GM12878 (cell line): ENCODE results near the gene MCFD2. TPM values are rescaled to one million over a fixed set of nuclear protein-coding genes. Genes with fewer than 3 reads are reported as not detected.

Experiments used
- ATAC-seq: fragments of 200-7000 bp; cut with Tn5 transposase; 3 replicates; pipeline ENCODE4 v1.9.1; 2020; ENCODE audit warnings: mild to moderate bottlenecking, moderate library complexity
- BruUV-seq: library from RNA; stranded (reverse); fragments of 400-500 nt; replicated peaks from 2 replicates; lab custom pipeline; 2021; lab: Mats Ljungman, UMichigan
- CTCF ChIA-PET: fragments of 300-600 bp; sonication (Branson Sonifier 250); formaldehyde crosslinking; extraction: SDS; loops from one replicate; lab custom pipeline; 2021; ENCODE audit warnings: inconsistent platforms; lab: Yijun Ruan, JAX
- POLR2A ChIA-PET: fragments of 350-600 bp; formaldehyde crosslinking; extraction: SDS; loops from one replicate; lab custom pipeline; 2021; ENCODE audit warnings: inconsistent platforms; lab: Charles Lee
- RAD21 ChIA-PET: fragments of 300-600 bp; sonication (Branson Sonifier 250); formaldehyde crosslinking; loops from one replicate; lab custom pipeline; 2023; ENCODE audit warnings: antibody characterized with exemption; ENCODE audit not compliant: unreplicated experiment; lab: Charles Lee
- SMC1A ChIA-PET: fragments of 300-600 bp; sonication (Branson Sonifier 250); formaldehyde crosslinking; loops from one replicate; lab custom pipeline; 2023; ENCODE audit not compliant: unreplicated experiment, uncharacterized antibody; lab: Charles Lee
- DNase-seq: peaks from one replicate; pipeline ENCODE4 v3.0.0-alpha.2; 2011; ENCODE audit warnings: low read depth, low spot score
- FAIRE-seq: peaks from 3 replicates; lab custom pipeline; 2011; peaks lifted over from hg19 to GRCh38; lab: Jason Lieb, UNC
- H2AFZ ChIP-seq: 2 replicates; pipeline ENCODE4 v1.6.0; 2011; ENCODE audit warnings: low read depth, low read length, control low read depth; ENCODE audit not compliant: control insufficient read depth
- H3K27ac ChIP-seq: 2 replicates; pipeline ENCODE4 v1.5.1; 2011; ENCODE audit warnings: control low read depth; ENCODE audit not compliant: control insufficient read depth, insufficient read depth
- H3K27me3 ChIP-seq, 2 experiments: replicated peaks in 1 of 2; 2 replicates each; pipeline versions ENCODE4 v1.6.0 to v1.6.1; 2011; ENCODE audit warnings: low read length in 1 of 2; ENCODE audit not compliant: control insufficient read depth in 2 of 2, insufficient read depth in 2 of 2
- H3K36me3 ChIP-seq, 2 experiments: 2 replicates each; pipeline ENCODE4 v1.5.1; 2011; ENCODE audit warnings: low read length in 1 of 2; ENCODE audit not compliant: control insufficient read depth in 2 of 2, insufficient read depth in 2 of 2
- H3K4me1 ChIP-seq: 2 replicates; pipeline ENCODE4 v1.6.1; 2011; ENCODE audit warnings: mild to moderate bottlenecking, low read length, moderate library complexity, mixed read lengths; ENCODE audit not compliant: control insufficient read depth, insufficient read depth
- H3K4me2 ChIP-seq: 2 replicates; pipeline ENCODE4 v1.6.0; 2011; ENCODE audit warnings: control low read depth; ENCODE audit not compliant: control insufficient read depth, insufficient read depth
- H3K4me3 ChIP-seq: fragments of 200-600 bp; sonication (generic); 2 replicates; pipeline ENCODE4 v1.5.1; 2016
- H3K79me2 ChIP-seq: 2 replicates; pipeline ENCODE4 v1.6.0; 2011; ENCODE audit warnings: low read length; ENCODE audit not compliant: control insufficient read depth, insufficient read depth
- H3K9ac ChIP-seq: 2 replicates; pipeline ENCODE4 v1.8.0; 2011; ENCODE audit warnings: low read length, control low read depth, mixed read lengths; ENCODE audit not compliant: control insufficient read depth, insufficient read depth
- H3K9me3 ChIP-seq: replicated peaks from 3 replicates; pipeline ENCODE4 v1.5.1; 2011; ENCODE audit warnings: mild to moderate bottlenecking, low read length; ENCODE audit not compliant: control insufficient read depth, insufficient read depth
- H4K20me1 ChIP-seq: 2 replicates; pipeline ENCODE4 v1.6.0; 2011; ENCODE audit not compliant: control insufficient read depth, insufficient read depth
- CHD4 ChIP-seq: fragments of 200-600 bp; sonication (generic); IDR thresholded peaks from 2 replicates; pipeline ENCODE4 v1.6.1; 2016; ENCODE audit warnings: mild to moderate bottlenecking
- E2F8 ChIP-seq: fragments of 450-650 bp; IDR thresholded peaks from 2 replicates; pipeline ENCODE4 v1.6.1; 2018; ENCODE audit warnings: mild to moderate bottlenecking, low read depth, moderate library complexity; ENCODE audit not compliant: partially characterized antibody
- HSF1 ChIP-seq: fragments of 150-350 bp; IDR thresholded peaks from 2 replicates; pipeline ENCODE4 v1.6.1; 2014; ENCODE audit warnings: mild to moderate bottlenecking, low read depth, low read length
- ZNF384 ChIP-seq: IDR thresholded peaks from 2 replicates; pipeline ENCODE4 v1.6.1; 2012; ENCODE audit warnings: low read depth, mild to moderate bottlenecking, low read length, improper control_type of control experiment, borderline replicate concordance
- WGBS: methylation state at CpG from one replicate; pipeline ENCODE4 v1.1.6; 2016; ENCODE audit warnings: low lambda C conversion rate; ENCODE audit not compliant: insufficient replicate concordance, insufficient coverage; ENCODE audit errors: missing lambda C conversion rate; 5-methylcytosine and 5-hydroxymethylcytosine counted together
- in situ Hi-C: fragments of 300-500 bp; cut with MboI; formaldehyde crosslinking; loops from 9 replicates; pipeline ENCODE4 v1.14.3; 2018; ENCODE audit warnings: mixed read lengths
- intact Hi-C: fragments of 100-400 bp; cut with micrococcal nuclease; formaldehyde crosslinking; loops from one replicate; pipeline ENCODE4 v1.14.2; 2022; ENCODE audit not compliant: unreplicated experiment
- polyA plus RNA-seq, 11 experiments: library from polyadenylated mRNA; depleted of rRNA in 4 of 11; unstranded in 6 of 11; stranded (reverse) in 5 of 11; fragments of >200 nt; fragmentation: Nextera tagmentation in 4 of 11; fragmentation: Illumina TruSeq in 1 of 11; extraction: Ambion mirVana in 4 of 11; extraction: Trizol in 1 of 11; gene quantifications; 1 replicate in 1 of 11; 2 replicates in 10 of 11; pipeline versions ENCODE4 v1.2.1 to v1.2.3, GENCODE V29; 2011 to 2016; ENCODE audit warnings: inconsistent platforms in 2 of 11, missing spikeins in 2 of 11, low read depth in 1 of 11
- total RNA-seq, 4 experiments: library from RNA; depleted of rRNA in 3 of 4; stranded (reverse); fragments of >200 nt in 3 of 4; fragmentation: Illumina TruSeq in 1 of 4; extraction: Trizol in 1 of 4; gene quantifications; 2 replicates each; pipeline versions ENCODE4 v1.2.1 to v1.2.3, GENCODE V29; 2013 to 2021

MCFD2 gene
- total and polyA plus RNA-seq, 10 of the 15 experiments (the other 5 are each of a cell fraction or from before 2014, with no cell fraction given) = 35.0 to 57.3 (median 40.3) TPM

GRCh38 chr2:46924038-46924437 is 8.4 kb upstream of the MCFD2 start:
- RAD21 ChIA-PET = no interaction called here
- SMC1A ChIA-PET = interaction anchor here (0.8 to 2.0 kb wide), 7 partner anchors 9 to 464 kb away, joined by 3 to 9 read pairs (median 4); no protein-coding TSS in a partner anchor
- 100% methylated on average over 2 of the region's 2 CpGs for WGBS
- in situ Hi-C loops = no loop called here
- no peaks in the 10 kb centered on the region for H3K79me2 ChIP-seq
- H3K9ac ChIP-seq = no peak overlapping the region
- no peak overlapping the region for H3K27ac ChIP-seq
- H4K20me1 ChIP-seq = no peaks in the 10 kb centered on the region
- no peaks in the 10 kb centered on the region for H3K36me3 ChIP-seq
- no peaks in the 10 kb centered on the region for H3K27me3 ChIP-seq
- no peak overlapping the region for H2AFZ ChIP-seq
- H3K4me3 ChIP-seq = no peak overlapping the region
- H3K9me3 ChIP-seq = peaks cover 5% of the 10 kb centered on the region
- no peaks in the 10 kb centered on the region for H3K4me1 ChIP-seq
- FAIRE-seq (no peak), DNase-seq (no peak), ATAC-seq (no peak)
- BruUV-seq = no TSS peak
- intact Hi-C loops = no loop called here
- H3K4me2 ChIP-seq = no peak overlapping the region
- POLR2A ChIA-PET = interaction anchor here (0.5 to 0.9 kb wide), 6 partner anchors 12 to 463 kb away, joined by 3 to 7 read pairs (median 3); no protein-coding TSS in a partner anchor
- CTCF ChIA-PET = interaction anchor here (0.6 to 3.5 kb wide), 3 partner anchors 12 to 68 kb away, joined by 3 to 18 read pairs (median 3); no protein-coding TSS in a partner anchor
- TF ChIP-seq CHD4 (no peak), HSF1 (no peak), E2F8 (no peak), ZNF384 (peak; percentile 35; the same call in 1 of the 2 replicates)
- TF ChIP-seq, all 136 proteins: peak for 1
